GM19328 (cell line): Measurements from ENCODE around the gene PNMT.

Experiments used
- ATAC-seq: cut with Tn5 transposase; IDR thresholded peaks from one replicate; pipeline ENCODE4 v1.9.1; 2021; ENCODE audit warnings: mild to moderate bottlenecking, moderate library complexity; ENCODE audit not compliant: unreplicated experiment

The PNMT gene

GRCh38 chr17:39632153-39632941, 35.9 kb upstream of the PNMT start:
- no peak for ATAC-seq

GRCh38 chr17:39633570-39634183, 34.6 kb upstream of the PNMT start:
- no peak for ATAC-seq

GRCh38 chr17:39634384-39634871, 33.8 kb upstream of the PNMT start:
- ATAC-seq = no peak

GRCh38 chr17:39635614-39636176, 32.6 kb upstream of the PNMT start:
- ATAC-seq = no peak

GRCh38 chr17:39636587-39636926, 31.7 kb upstream of the PNMT start:
- peak; percentile 9 for ATAC-seq

GRCh38 chr17:39636927-39637736, 31.1 kb upstream of the PNMT start, which contains the start of gene STARD3:
TSS of gene STARD3 (plus strand) at chr17:39637144. CDS start at chr17:39653532, 16,388 bp downstream.
- ATAC-seq = peak; percentile 67

- ATAC-seq = no peak
These were observed 29.9 kb upstream of the PNMT start for GRCh38 chr17:39638317-39638716.

GRCh38 chr17:39639043-39639442, 29.2 kb upstream of the PNMT start:
- ATAC-seq = no peak

GRCh38 chr17:39639566-39640458, 28.4 kb upstream of the PNMT start:
- no peak for ATAC-seq

GRCh38 chr17:39640591-39641031, 27.6 kb upstream of the PNMT start:
- ATAC-seq = no peak

GRCh38 chr17:39641097-39641496, 27.2 kb upstream of the PNMT start:
- no peak for ATAC-seq

GRCh38 chr17:39641883-39642282, 26.4 kb upstream of the PNMT start:
- no peak for ATAC-seq

- ATAC-seq = no peak
These were observed 25.8 kb upstream of the PNMT start for GRCh38 chr17:39642291-39643074.

GRCh38 chr17:39643271-39643670, 25.0 kb upstream of the PNMT start:
- no peak for ATAC-seq

- no peak for ATAC-seq
These were observed 21.0 kb upstream of the PNMT start for GRCh38 chr17:39647256-39647655.

- no peak for ATAC-seq
These were observed 19.5 kb upstream of the PNMT start for GRCh38 chr17:39648616-39649366.

GRCh38 chr17:39650121-39650579, 18.1 kb upstream of the PNMT start:
- no peak for ATAC-seq

- ATAC-seq = no peak
These were observed 16.2 kb upstream of the PNMT start for GRCh38 chr17:39651923-39652586.
